Endothelial cell of umbilical vein (primary cell): ENCODE data around the gene MPG. TPM values are rescaled to one million over a fixed set of nuclear protein-coding genes. Genes with fewer than 3 reads are reported as not detected.

Source experiments
- BruUV-seq: library from RNA; stranded (reverse); fragments of 400-500 nt; replicated peaks from 2 replicates; lab custom pipeline; 2021; lab: Mats Ljungman, UMichigan
- CTCF ChIA-PET: fragments of 300-600, 350-600 bp; sonication (Branson Sonifier 250); formaldehyde crosslinking; loops from one replicate; lab custom pipeline; 2021; ENCODE audit warnings: antibody characterized with exemption, inconsistent platforms; lab: Charles Lee
- POLR2A ChIA-PET: fragments of 300-600, 350-600 bp; sonication (Branson Sonifier 250); formaldehyde crosslinking; loops from one replicate; lab custom pipeline; 2021; ENCODE audit warnings: antibody characterized with exemption, inconsistent platforms; lab: Charles Lee
- DNase-seq: peaks from one replicate; pipeline ENCODE4 v3.0.0-alpha.2; 2011; ENCODE audit warnings: low read depth, low spot score
- FAIRE-seq: peaks from 2 replicates; lab custom pipeline; 2011; peaks lifted over from hg19 to GRCh38; lab: Jason Lieb, UNC
- H2AFZ ChIP-seq: 2 replicates; pipeline ENCODE4 v1.6.0; 2012; ENCODE audit warnings: low read depth, low read length, control low read depth, inconsistent platforms
- H3K27ac ChIP-seq: 2 replicates; pipeline ENCODE4 v1.5.1; 2011; ENCODE audit warnings: low read depth, mild to moderate bottlenecking, control low read depth, low read length, moderate library complexity; ENCODE audit not compliant: insufficient read depth
- H3K27me3 ChIP-seq, 2 experiments: 2 replicates each; pipeline versions ENCODE4 v1.6.0 to v1.6.1; 2011; ENCODE audit warnings: low read length in 2 of 2, mixed read lengths in 1 of 2; ENCODE audit not compliant: control insufficient read depth in 2 of 2, insufficient read depth in 2 of 2
- H3K36me3 ChIP-seq, 2 experiments: 2 replicates in 1 of 2; 3 replicates in 1 of 2; pipeline ENCODE4 v1.5.1; 2011; ENCODE audit warnings: low read length in 2 of 2, mild to moderate bottlenecking in 1 of 2, moderate library complexity in 1 of 2; ENCODE audit not compliant: control insufficient read depth in 2 of 2, insufficient read depth in 2 of 2; ENCODE audit errors: extremely low read depth in 1 of 2
- H3K4me1 ChIP-seq: 3 replicates; pipeline ENCODE4 v1.5.1; 2011; ENCODE audit warnings: mild to moderate bottlenecking, low read length; ENCODE audit not compliant: control insufficient read depth, insufficient read depth; ENCODE audit errors: extremely low read depth
- H3K4me2 ChIP-seq: 2 replicates; pipeline ENCODE4 v1.6.1; 2011; ENCODE audit warnings: low read length, control low read depth, mixed read lengths; ENCODE audit not compliant: insufficient read depth
- H3K4me3 ChIP-seq, 3 experiments: fragments of 200-600 bp in 1 of 3; sonication (generic), shearing (Covaris generic) in 1 of 3; replicated peaks in 1 of 3; 2 replicates each; pipeline ENCODE4 v1.5.1; 2011 to 2016; ENCODE audit warnings: control low read depth in 3 of 3, low read length in 3 of 3, mild to moderate bottlenecking in 2 of 3, inconsistent platforms in 1 of 3, low read depth in 1 of 3, moderate library complexity in 1 of 3; ENCODE audit not compliant: insufficient read depth in 1 of 3
- H3K79me2 ChIP-seq: 2 replicates; pipeline ENCODE4 v1.6.0; 2012; ENCODE audit warnings: low read length, inconsistent platforms; ENCODE audit not compliant: control insufficient read depth, insufficient read depth
- H3K9ac ChIP-seq: replicated peaks from 2 replicates; pipeline ENCODE3; 2011; ENCODE audit warnings: low read length, control low read depth; ENCODE audit not compliant: insufficient read depth; ENCODE audit errors: extremely low read depth
- H3K9me1 ChIP-seq: replicated peaks from 3 replicates; pipeline ENCODE4 v1.6.0; 2011; ENCODE audit warnings: mild to moderate bottlenecking, low read length; ENCODE audit not compliant: control insufficient read depth, insufficient read depth; ENCODE audit errors: extremely low read depth
- H3K9me3 ChIP-seq: replicated peaks from 2 replicates; pipeline ENCODE4 v1.5.1; 2012; ENCODE audit warnings: low read length, inconsistent platforms; ENCODE audit not compliant: control insufficient read depth, insufficient read depth
- H4K20me1 ChIP-seq: replicated peaks from 2 replicates; pipeline ENCODE3; 2011; ENCODE audit warnings: mild to moderate bottlenecking, low read length; ENCODE audit not compliant: control insufficient read depth, insufficient read depth; ENCODE audit errors: extremely low read depth
- EZH2 ChIP-seq: IDR thresholded peaks from 2 replicates; pipeline ENCODE4 v1.6.1; 2012; ENCODE audit warnings: borderline replicate concordance, low read depth, mild to moderate bottlenecking, moderate library complexity, low read length, inconsistent platforms; ENCODE audit not compliant: severe bottlenecking
- GATA2 ChIP-seq: IDR thresholded peaks from 2 replicates; pipeline ENCODE4 v1.7.0; 2011; ENCODE audit warnings: low read depth, mild to moderate bottlenecking, moderate library complexity, mixed read lengths, low read length; ENCODE audit not compliant: insufficient read length, insufficient read depth
- MAX ChIP-seq: IDR thresholded peaks from 2 replicates; pipeline ENCODE4 v1.6.1; 2011; ENCODE audit not compliant: insufficient read depth, insufficient read length
- MYC ChIP-seq: IDR thresholded peaks from one replicate; pipeline ENCODE4 v1.6.1; 2011; ENCODE audit warnings: mild to moderate bottlenecking, low read depth, low read length
- POLR2A ChIP-seq: IDR thresholded peaks from 2 replicates; pipeline ENCODE4 v1.6.1; 2012; ENCODE audit warnings: low read depth, mild to moderate bottlenecking, control low read depth, low read length
- POLR2AphosphoS5 ChIP-seq: IDR thresholded peaks from 2 replicates; pipeline ENCODE4 v1.6.1; 2012; ENCODE audit warnings: low read depth, mild to moderate bottlenecking, control low read depth, low read length, moderate library complexity; ENCODE audit not compliant: insufficient read depth
- dilution Hi-C: fragments of 300-500 bp; cut with MboI; formaldehyde crosslinking; loops from one replicate; pipeline ENCODE4 v1.15.0; 2019; ENCODE audit warnings: low sequenced_read_pairs; ENCODE audit not compliant: extremely low pct_ligation_motif_present
- intact Hi-C: fragments of 100-400 bp; cut with micrococcal nuclease; formaldehyde crosslinking; loops from one replicate; pipeline ENCODE4 v1.10.0; 2022
- polyA plus RNA-seq, 4 experiments: library from polyadenylated mRNA; depleted of rRNA in 3 of 4; stranded (reverse) in 3 of 4; unstranded in 1 of 4; fragments of >200 nt; gene quantifications; 2 replicates each; pipeline versions ENCODE4 v1.2.1 to v1.2.3, GENCODE V29; 2011 to 2012; ENCODE audit warnings: missing spikeins in 1 of 4
- total RNA-seq: library from RNA; stranded (reverse); gene quantifications from 2 replicates; pipeline ENCODE4 v1.2.3, GENCODE V29; 2021
- TF ChIP-seq, protein P1 (sequence below), 2 donors: IDR thresholded peaks; 1 replicate in 1 of 2; 2 replicates in 1 of 2; pipeline ENCODE4 v1.5.1; 2011; ENCODE audit warnings: low read length in 2 of 2, mild to moderate bottlenecking in 2 of 2, moderate library complexity in 2 of 2, control low read depth in 1 of 2, inconsistent platforms in 1 of 2, low read depth in 1 of 2; ENCODE audit not compliant: insufficient read depth in 1 of 2; ENCODE audit errors: extremely low read depth in 1 of 2

MPG gene
- total and polyA plus RNA-seq, 2 donors (not counting 3 experiments of a cell fraction or from before 2014, with no cell fraction given) = 70.5 to 140 TPM

DNA sequence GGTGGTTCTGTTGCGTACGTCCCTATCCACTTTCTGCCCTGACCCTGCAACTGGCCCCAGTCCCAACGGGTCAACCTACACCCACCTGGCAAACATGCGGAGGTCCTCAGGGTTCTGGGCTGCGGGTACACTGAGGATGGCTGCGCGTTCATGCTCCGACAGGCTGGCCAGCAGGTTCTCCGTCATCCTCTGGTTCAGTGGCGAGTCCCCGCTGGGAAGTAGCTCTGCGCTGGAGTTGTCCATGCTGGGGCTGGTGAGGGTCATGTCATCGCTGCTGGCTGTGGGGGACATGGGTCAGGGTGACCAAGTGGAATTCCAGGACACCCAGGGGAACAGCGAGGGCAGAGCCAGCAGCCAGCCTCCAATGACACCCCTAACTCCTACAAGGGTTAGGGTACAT lies 10.6 kb downstream of the MPG start:
- ChIA-PET CTCF (interaction anchor here (1.7 to 17.6 kb wide), 2 partner anchors 18 kb away, joined by 3 to 790 read pairs; partner anchors contain the start of genes MPG and RHBDF1), POLR2A (no interaction called here)
- Histone ChIP-seq H3K79me2 (no peaks in the 10 kb centered on the region), H3K4me2 (no peak overlapping the region), H2AFZ (no peak overlapping the region), H3K27ac (no peak overlapping the region), H3K9me1 (no peaks in the 10 kb centered on the region), H3K4me3 (no peak overlapping the region), H3K4me1 (peaks cover 27% of the 10 kb centered on the region), H3K27me3 (no peaks in the 10 kb centered on the region), H3K36me3 (peaks cover 3 to 30% of the 10 kb centered on the region in 2 experiments), H4K20me1 (no peaks in the 10 kb centered on the region), H3K9ac (no peak overlapping the region), H3K9me3 (no peaks in the 10 kb centered on the region)
- DNase-seq (no peak), FAIRE-seq (no peak)
- intact Hi-C loops (no loop called here), dilution Hi-C loops (no loop called here)
- TF ChIP-seq POLR2A (no peak), MAX (no peak), GATA2 (no peak)
- BruUV-seq = no TSS peak

- no peaks in the 10 kb centered on the region for H3K9me3 ChIP-seq
- H3K4me1 ChIP-seq = peaks cover 17% of the 10 kb centered on the region
- dilution Hi-C loops = no loop called here
- ChIA-PET POLR2A (no interaction called here), CTCF (interaction anchor here (1.7 to 17.6 kb wide), 2 partner anchors 17 to 19 kb away, joined by 3 to 790 read pairs; partner anchors contain the start of genes MPG and RHBDF1)
- intact Hi-C loops = no loop called here
- FAIRE-seq = no peak
- no peak overlapping the region for H3K27ac ChIP-seq
- H3K36me3 ChIP-seq = peaks cover 3 to 32% of the 10 kb centered on the region in 2 experiments
- no peak overlapping the region for H3K9ac ChIP-seq
- no TSS peak for BruUV-seq
- no peaks in the 10 kb centered on the region for H3K27me3 ChIP-seq
- DNase-seq = no peak
- no peaks in the 10 kb centered on the region for H3K9me1 ChIP-seq
- no peaks in the 10 kb centered on the region for H4K20me1 ChIP-seq
- H3K4me3 ChIP-seq = no peak overlapping the region
- no peaks in the 10 kb centered on the region for H3K79me2 ChIP-seq
- no peak overlapping the region for H2AFZ ChIP-seq
- no peak overlapping the region for H3K4me2 ChIP-seq
- TF ChIP-seq POLR2A = no peak
- TF ChIP-seq, protein P1, sequence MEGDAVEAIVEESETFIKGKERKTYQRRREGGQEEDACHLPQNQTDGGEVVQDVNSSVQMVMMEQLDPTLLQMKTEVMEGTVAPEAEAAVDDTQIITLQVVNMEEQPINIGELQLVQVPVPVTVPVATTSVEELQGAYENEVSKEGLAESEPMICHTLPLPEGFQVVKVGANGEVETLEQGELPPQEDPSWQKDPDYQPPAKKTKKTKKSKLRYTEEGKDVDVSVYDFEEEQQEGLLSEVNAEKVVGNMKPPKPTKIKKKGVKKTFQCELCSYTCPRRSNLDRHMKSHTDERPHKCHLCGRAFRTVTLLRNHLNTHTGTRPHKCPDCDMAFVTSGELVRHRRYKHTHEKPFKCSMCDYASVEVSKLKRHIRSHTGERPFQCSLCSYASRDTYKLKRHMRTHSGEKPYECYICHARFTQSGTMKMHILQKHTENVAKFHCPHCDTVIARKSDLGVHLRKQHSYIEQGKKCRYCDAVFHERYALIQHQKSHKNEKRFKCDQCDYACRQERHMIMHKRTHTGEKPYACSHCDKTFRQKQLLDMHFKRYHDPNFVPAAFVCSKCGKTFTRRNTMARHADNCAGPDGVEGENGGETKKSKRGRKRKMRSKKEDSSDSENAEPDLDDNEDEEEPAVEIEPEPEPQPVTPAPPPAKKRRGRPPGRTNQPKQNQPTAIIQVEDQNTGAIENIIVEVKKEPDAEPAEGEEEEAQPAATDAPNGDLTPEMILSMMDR (IDR thresholded peaks at IDR 0.05; ENCODE audit: extremely low read depth in 1 of 2, insufficient read depth in 1 of 2, low read depth in 1 of 2, low read length in 2 of 2) = no peak
- TF ChIP-seq POLR2AphosphoS5 = no peak
- no peak for TF ChIP-seq MYC
- TF ChIP-seq EZH2 = no peak
Measured at GRCh38 chr16:89391-90302, 11.6 kb downstream of the MPG start.
